ENCODE measurements around the gene PSMC4.
"Not testable (repeated sequence)": the region's sequence is repeated elsewhere in the genome, so short reads cannot be mapped to it uniquely, and the experiment has no call there.

PSMC4 gene

GRCh38 chr19:39957886-39958285 lies 13.1 kb upstream of the PSMC4 start:
- peaks cover 32 to 56% of the 10 kb centered on the region in 2 donors for H3K4me1 Mint-ChIP-seq
- H3K4me3 Mint-ChIP-seq; ATAC-seq (replicated peaks); H3K36me3 Mint-ChIP-seq; H3K9me3 Mint-ChIP-seq; H3K27me3 Mint-ChIP-seq; DNase-seq: not testable (repeated sequence)
- H3K27ac Mint-ChIP-seq = peak overlapping the region; percentile 82

DNA sequence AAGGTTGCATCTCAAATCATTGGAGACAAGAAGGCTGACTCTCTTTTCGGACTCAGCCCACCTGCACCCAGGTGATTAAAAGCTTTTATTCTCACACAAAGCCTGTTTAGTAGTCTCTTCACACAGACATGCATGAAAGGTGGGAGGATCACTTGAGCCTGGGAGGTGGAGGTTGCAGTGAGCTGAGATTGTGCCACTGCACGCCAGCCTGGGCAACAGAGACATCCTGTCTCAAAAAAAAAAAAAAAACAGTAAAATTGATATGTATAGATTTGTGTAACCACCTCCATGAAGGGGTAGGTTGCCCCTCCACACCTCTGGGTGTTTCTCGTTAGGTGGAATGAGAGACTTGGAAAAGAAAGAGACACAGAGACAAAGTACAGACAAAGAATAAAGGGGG lies 12.0 kb upstream of the PSMC4 start:
- peaks cover 25 to 50% of the 10 kb centered on the region in 2 donors for H3K4me1 Mint-ChIP-seq
- peak overlapping the region; percentile 14 for H3K27ac Mint-ChIP-seq
- not testable (repeated sequence) for H3K27me3 Mint-ChIP-seq, DNase-seq, H3K36me3 Mint-ChIP-seq, H3K9me3 Mint-ChIP-seq
- ATAC-seq (replicated peaks) = peak; percentile 36 to 55
- peak overlapping the region; percentile 15 to 16 for H3K4me3 Mint-ChIP-seq

DNA sequence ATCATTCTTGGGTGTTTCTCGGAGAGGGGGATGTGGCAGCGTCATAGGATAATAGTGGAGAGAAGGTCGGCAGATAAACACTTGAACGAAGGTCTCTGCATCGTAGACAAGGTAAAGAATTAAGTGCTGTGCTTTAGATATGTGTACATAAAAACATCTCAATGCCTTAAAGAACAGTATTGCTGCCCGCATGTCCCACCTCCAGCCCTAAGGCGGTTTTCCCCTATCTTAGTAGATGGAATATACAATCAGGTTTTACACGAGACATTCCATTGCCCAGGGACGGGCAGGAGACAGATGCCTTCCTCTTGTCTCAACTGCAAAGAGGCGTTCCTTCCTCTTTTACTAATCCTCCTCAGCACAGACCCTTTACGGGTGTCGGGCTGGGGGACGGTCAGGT lies 11.6 kb upstream of the PSMC4 start:
- DNase-seq; H3K9me3 Mint-ChIP-seq; H3K27me3 Mint-ChIP-seq; H3K36me3 Mint-ChIP-seq; ATAC-seq (replicated peaks): not testable (repeated sequence)
- H3K4me3 Mint-ChIP-seq = peak overlapping the region; percentile 15 to 16
- H3K4me1 Mint-ChIP-seq = peaks cover 27 to 49% of the 10 kb centered on the region in 2 donors
- peak overlapping the region; percentile 75 for H3K27ac Mint-ChIP-seq

DNA sequence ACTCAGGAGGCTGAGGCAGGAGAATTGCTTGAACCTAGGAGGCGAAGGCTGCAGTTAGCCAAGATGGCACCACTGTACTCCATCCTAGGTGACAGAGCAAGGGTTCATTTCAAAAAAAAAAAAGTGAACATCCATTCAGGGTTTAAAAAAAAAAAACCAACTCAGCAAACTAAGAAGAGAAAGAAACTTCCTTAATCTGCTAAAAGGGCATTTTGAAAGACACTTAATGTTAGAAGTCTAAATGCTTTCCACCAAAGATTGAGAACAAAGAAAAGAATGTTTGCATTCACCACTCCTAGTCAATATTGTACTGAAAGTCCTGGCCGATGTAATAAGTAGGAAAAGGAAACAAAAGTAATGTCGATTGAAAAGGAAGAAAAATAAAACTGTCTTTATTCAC lies 7.1 kb upstream of the PSMC4 start:
- H3K4me3 Mint-ChIP-seq = no peak overlapping the region
- ATAC-seq (replicated peaks) (no peak), DNase-seq (no peak)
- H3K36me3 Mint-ChIP-seq = peaks cover 0 to 4% of the 10 kb centered on the region in 2 donors
- H3K9me3 Mint-ChIP-seq = no peaks in the 10 kb centered on the region
- H3K4me1 Mint-ChIP-seq = peaks cover 16 to 33% of the 10 kb centered on the region in 2 donors
- no peaks in the 10 kb centered on the region for H3K27me3 Mint-ChIP-seq
- no peak overlapping the region for H3K27ac Mint-ChIP-seq

DNA sequence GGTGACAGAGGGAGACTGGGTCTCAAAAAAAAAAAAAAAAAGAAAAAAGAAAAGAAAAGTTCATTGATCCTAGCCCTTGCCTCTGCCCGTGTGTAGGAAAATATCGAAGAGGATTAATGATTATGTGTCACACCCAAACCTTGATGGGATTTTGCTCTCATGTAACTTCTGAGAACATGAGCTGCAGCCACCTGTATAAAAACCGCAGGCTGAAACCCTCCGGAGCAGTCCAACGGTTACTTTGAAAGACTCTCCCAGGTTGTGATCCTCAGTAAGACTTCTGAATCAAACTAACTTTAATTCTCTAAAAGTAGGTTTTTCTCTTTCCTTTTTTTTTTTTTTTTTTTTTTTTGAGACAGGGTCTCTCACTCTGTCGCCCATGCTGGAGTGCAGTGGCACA lies 4.3 kb upstream of the PSMC4 start:
- peaks cover 17 to 31% of the 10 kb centered on the region in 2 donors for H3K4me1 Mint-ChIP-seq
- no peak overlapping the region for H3K27ac Mint-ChIP-seq
- H3K4me3 Mint-ChIP-seq = no peak overlapping the region
- no peaks in the 10 kb centered on the region for H3K27me3 Mint-ChIP-seq
- no peak for DNase-seq
- H3K9me3 Mint-ChIP-seq = no peaks in the 10 kb centered on the region
- H3K36me3 Mint-ChIP-seq = peaks cover 7 to 19% of the 10 kb centered on the region in 2 donors
- ATAC-seq (replicated peaks) = no peak

GRCh38 chr19:39967561-39967960 lies 3.4 kb upstream of the PSMC4 start:
- H3K27me3 Mint-ChIP-seq = no peaks in the 10 kb centered on the region
- ATAC-seq (replicated peaks) = no peak
- H3K27ac Mint-ChIP-seq = no peak overlapping the region
- H3K36me3 Mint-ChIP-seq = peaks cover 8 to 22% of the 10 kb centered on the region in 2 donors
- H3K4me1 Mint-ChIP-seq = peaks cover 21 to 38% of the 10 kb centered on the region in 2 donors
- no peaks in the 10 kb centered on the region for H3K9me3 Mint-ChIP-seq
- no peak overlapping the region for H3K4me3 Mint-ChIP-seq
- DNase-seq = no peak

DNA sequence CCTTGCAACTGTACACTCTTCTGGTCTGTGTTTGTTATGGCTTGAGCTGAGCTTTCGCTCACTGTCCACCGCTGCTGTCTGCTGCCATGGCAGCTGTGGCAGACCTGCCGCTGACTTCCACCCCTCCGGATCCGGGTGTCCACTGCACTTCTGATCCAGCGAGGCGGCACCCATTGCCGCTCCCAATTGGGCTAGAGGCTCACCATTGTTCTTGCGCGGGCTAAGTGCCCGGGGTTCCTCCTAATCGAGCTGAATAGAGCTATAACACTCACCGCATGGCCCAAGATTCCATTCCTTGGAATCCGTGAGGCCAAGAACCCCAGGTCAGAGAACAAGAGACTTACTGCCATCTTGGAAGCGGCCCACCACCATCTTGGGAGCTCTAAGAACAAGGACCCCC lies 2.2 kb upstream of the PSMC4 start:
- Mint-ChIP-seq H3K4me3 (no peak overlapping the region), H3K27ac (no peak overlapping the region), H3K9me3 (no peaks in the 10 kb centered on the region), H3K4me1 (peaks cover 24 to 39% of the 10 kb centered on the region in 2 donors), H3K27me3 (no peaks in the 10 kb centered on the region), H3K36me3 (peaks cover 16 to 30% of the 10 kb centered on the region in 2 donors)
- DNase-seq (no peak), ATAC-seq (replicated peaks) (no peak)

- H3K4me1 Mint-ChIP-seq = peaks cover 24 to 41% of the 10 kb centered on the region in 2 donors
- H3K36me3 Mint-ChIP-seq = peaks cover 19 to 33% of the 10 kb centered on the region in 2 donors
Observed at GRCh38 chr19:39969266-39969665, 1.7 kb upstream of the PSMC4 start.

DNA sequence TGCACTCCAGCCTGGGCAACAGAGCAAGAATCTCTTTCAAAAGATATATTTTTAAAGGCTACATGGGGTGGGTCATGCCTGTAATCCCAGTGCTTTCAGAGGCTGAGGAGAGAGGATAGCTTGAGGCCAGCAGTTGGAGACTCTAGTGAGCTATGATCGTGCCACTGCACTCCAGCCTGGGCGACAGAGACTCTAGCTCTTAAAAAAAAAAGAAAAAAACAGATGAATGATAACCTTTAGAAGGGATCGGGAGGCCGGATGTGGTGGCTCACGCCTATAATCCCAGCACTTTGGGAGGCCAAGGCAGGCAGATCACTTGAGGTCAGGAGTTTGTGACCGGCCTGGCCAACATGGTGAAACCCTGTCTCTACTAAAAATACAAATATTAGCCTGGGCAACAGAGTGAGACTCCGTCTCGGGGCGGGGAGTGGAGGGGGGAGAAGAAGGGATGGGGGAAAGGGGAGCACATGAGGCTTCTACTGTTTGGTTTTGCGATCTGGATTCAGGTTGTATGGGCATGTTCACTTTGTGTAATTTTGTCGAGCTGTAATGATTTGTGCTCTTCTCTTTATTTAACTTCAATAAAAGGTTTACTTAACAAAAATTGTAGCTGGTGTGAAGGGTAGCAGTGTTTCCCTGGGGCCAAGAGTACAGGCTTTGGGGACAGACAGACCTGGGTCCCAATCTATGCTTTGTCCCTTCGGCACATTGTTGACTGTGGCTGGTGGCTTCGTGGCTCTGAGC lies 1.1 kb upstream of the PSMC4 start:
- H3K27ac Mint-ChIP-seq = peak overlapping the region; percentile 98

More at GRCh38 chr19:39969266-39969665, 1.7 kb upstream of the PSMC4 start:
- no peaks in the 10 kb centered on the region for H3K9me3 Mint-ChIP-seq
- no peak for DNase-seq
- ATAC-seq (replicated peaks) = no peak
- peak overlapping the region; percentile 98 for H3K27ac Mint-ChIP-seq
- H3K4me3 Mint-ChIP-seq = peak overlapping the region; percentile 0 to 89
- H3K27me3 Mint-ChIP-seq = no peaks in the 10 kb centered on the region

GRCh38 chr19:39970425-39970674 lies 615 bp upstream of the PSMC4 start:
- DNase-seq (peak; percentile 13), ATAC-seq (replicated peaks) (peak; percentile 14)
- Mint-ChIP-seq H3K9me3 (no peaks in the 10 kb centered on the region), H3K27ac (peak overlapping the region; percentile 98), H3K4me1 (peaks cover 29 to 41% of the 10 kb centered on the region in 2 donors), H3K4me3 (peak overlapping the region; percentile 89 to 94), H3K36me3 (peaks cover 27 to 41% of the 10 kb centered on the region in 2 donors), H3K27me3 (no peaks in the 10 kb centered on the region)

More for the DNA sequence above, 1.1 kb upstream of the PSMC4 start:
- H3K36me3 Mint-ChIP-seq = peaks cover 25 to 39% of the 10 kb centered on the region in 2 donors
- peaks cover 28 to 41% of the 10 kb centered on the region in 2 donors for H3K4me1 Mint-ChIP-seq
- peak overlapping the region; percentile 89 to 94 for H3K4me3 Mint-ChIP-seq
- H3K9me3 Mint-ChIP-seq = no peaks in the 10 kb centered on the region
- ATAC-seq (replicated peaks) (no peak), DNase-seq (no peak)
- H3K27me3 Mint-ChIP-seq = no peaks in the 10 kb centered on the region

DNA sequence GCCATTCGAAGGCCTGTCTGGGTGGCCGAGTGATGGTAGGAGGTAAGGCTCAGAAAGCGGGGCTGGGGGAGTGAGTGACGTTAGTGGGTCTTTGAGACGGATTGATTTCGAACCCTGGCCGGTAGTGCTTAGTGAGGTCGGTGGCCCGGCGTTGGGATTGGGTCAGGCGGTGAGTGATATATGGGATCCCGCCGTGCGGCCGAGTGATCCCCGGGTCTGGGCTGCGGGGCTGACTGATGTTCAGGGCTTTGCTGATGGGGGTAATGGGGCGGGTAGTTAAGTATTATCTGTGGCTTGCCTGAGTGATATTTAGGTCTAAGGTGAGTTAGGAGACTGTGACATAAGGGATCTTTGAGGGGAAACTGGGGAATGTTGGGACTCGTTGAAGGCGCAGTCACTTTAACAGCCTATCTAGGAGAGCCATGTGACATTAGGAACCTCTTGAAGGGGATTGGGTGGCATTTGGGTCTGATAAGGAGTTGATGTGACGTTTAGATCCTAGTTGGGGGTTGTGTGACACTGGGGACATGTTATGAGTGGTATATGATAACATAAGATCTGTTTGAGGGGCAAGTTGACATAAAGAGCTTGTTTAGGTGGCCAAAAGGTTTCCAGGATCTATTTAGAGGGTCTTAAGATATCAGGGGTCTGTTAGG lies 543 bp downstream of the PSMC4 start:
- H3K4me1 Mint-ChIP-seq = peaks cover 29 to 41% of the 10 kb centered on the region in 2 donors
- ATAC-seq (replicated peaks) (peak in 1 of 2 donors; percentile 0), DNase-seq (no peak)
- peaks cover 34 to 47% of the 10 kb centered on the region in 2 donors for H3K36me3 Mint-ChIP-seq
- H3K27me3 Mint-ChIP-seq = no peaks in the 10 kb centered on the region
- no peaks in the 10 kb centered on the region for H3K9me3 Mint-ChIP-seq
- H3K4me3 Mint-ChIP-seq = peak overlapping the region; percentile 89 to 94
- peak overlapping the region; percentile 98 for H3K27ac Mint-ChIP-seq

DNA sequence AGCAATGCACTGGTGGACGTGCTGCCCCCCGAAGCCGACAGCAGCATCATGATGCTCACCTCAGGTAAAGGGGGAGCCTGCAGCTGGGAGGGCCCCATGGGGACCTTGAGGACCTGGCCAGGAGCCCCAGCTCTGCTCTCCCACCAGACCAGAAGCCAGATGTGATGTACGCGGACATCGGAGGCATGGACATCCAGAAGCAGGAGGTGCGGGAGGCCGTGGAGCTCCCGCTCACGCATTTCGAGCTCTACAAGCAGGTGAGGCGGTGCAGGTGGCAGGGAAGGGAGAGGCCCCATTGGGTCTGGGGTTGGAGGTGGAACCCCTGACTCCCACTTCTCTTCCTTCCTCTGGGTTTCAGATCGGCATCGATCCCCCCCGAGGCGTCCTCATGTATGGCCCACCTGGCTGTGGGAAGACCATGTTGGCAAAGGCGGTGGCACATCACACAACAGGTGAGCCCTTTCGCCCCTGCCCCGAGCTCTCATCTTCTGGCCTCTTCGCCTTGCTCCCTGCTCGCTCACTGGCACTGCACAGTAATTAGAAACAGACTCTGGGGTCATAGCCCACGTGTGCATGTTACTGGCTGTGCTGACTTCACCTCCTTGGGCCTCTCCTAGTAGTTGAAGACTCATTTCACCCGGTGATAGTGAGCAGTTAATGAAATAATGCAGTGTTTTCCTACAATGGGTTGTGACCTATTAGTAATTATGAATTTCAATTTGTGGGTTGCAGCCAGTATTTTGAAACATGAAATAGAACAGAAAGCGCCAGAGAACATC lies 3.6 kb downstream of the PSMC4 start:
- H3K27me3 Mint-ChIP-seq = no peaks in the 10 kb centered on the region
- DNase-seq = no peak
- no peak overlapping the region for H3K4me3 Mint-ChIP-seq
- peaks cover 26 to 29% of the 10 kb centered on the region in 2 donors for H3K4me1 Mint-ChIP-seq
- H3K9me3 Mint-ChIP-seq = no peaks in the 10 kb centered on the region
- peaks cover 48 to 66% of the 10 kb centered on the region in 2 donors for H3K36me3 Mint-ChIP-seq
- ATAC-seq (replicated peaks) = no peak
- peak overlapping the region; percentile 62 for H3K27ac Mint-ChIP-seq

DNA sequence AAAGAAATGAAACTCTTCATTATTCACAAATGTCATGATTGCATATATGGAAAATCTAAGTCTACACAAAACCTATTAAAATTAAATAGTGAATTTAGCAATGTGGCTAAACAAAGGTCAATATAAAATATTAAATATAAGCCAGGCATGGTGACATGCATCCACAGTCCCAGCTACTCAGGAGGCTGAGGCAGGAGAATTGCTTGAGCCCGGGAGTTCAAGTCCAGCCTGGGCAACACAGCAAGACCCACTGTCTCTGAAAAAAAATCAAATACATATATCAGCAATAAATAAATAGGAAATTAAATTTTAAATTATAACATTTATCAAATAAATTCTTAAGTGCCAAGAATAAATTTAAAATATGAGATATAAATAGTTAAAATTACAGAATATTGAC lies 11.9 kb downstream of the PSMC4 start:
- Mint-ChIP-seq H3K27ac (no peak overlapping the region), H3K4me1 (no peaks in the 10 kb centered on the region), H3K27me3 (no peaks in the 10 kb centered on the region), H3K9me3 (peaks cover 20 to 23% of the 10 kb centered on the region in 2 donors), H3K4me3 (no peak overlapping the region), H3K36me3 (peaks cover 60 to 83% of the 10 kb centered on the region in 2 donors)
- no peak for ATAC-seq (replicated peaks)
- DNase-seq = no peak

GRCh38 chr19:39983695-39984300 lies 12.8 kb downstream of the PSMC4 start:
- Mint-ChIP-seq H3K27me3 (no peaks in the 10 kb centered on the region), H3K36me3 (peaks cover 56 to 79% of the 10 kb centered on the region in 2 donors), H3K4me1 (peaks cover 0 to under 1% of the 10 kb centered on the region in 2 donors), H3K27ac (no peak overlapping the region), H3K9me3 (peaks cover 20 to 23% of the 10 kb centered on the region in 2 donors), H3K4me3 (no peak overlapping the region)
- DNase-seq = no peak
- no peak for ATAC-seq (replicated peaks)

Measured in stimulated activated naive B cell treated with anti-CD40 and anti-IgM and Interleukin-4, amounts not matched to agents 10 μg/mL and 1 μg/mL and 100 μg/mL, for 72 hours (primary cell).